ENCODE results near the gene SBF1. TPM values are rescaled to one million over a fixed set of nuclear protein-coding genes. Genes with fewer than 3 reads are reported as not detected.
"Not testable (repeated sequence)": the region's sequence is repeated elsewhere in the genome, so short reads cannot be mapped to it uniquely, and the experiment has no call there.

The SBF1 gene
- total RNA-seq, 1 experiment from 2014 or later: 48.5 TPM

DNA sequence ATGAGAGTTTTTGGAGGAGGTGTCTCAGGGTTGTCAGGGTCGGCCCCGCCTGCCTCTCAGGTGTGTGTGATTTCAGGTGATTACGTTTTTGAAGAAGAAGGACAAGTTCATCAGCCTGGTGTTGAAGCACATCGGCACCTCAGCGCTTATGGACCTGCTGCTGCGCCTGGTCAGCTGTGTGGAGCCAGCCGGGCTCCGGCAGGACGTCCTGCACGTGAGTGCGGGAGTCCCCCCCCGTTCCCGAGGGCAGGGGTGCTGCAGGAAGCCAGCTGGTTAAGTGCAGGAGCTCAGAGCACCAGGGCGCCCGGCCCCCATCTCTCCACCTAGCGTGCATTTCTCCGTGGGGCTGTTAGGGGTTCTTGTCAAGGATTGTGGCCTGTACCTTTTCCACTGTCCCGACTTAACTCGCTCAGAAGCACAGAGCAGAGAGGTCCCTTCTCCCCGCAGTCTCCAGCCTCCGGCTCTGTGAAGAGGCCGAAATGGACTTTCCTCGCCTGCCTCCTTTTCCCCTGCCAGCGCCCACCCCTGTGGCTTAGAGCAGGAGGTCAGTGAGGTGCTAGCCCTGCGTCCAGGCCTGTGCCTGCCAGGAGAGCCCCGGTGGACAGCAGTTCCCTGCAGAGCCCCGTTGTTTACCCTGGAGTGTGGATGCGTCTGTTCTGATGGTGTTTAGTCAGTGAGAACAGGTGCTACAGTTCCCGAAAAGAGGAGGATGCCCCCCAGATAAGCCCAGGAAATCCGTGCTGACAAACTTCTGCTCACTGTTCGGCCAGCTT, 60.2 kb downstream of the SBF1 start:
- no peak overlapping the region for H3K4me2 ChIP-seq (ENCODE audit: low read length)
- no TSS peak for BruUV-seq (replicated peaks)
- H3K27me3 ChIP-seq (ENCODE audit: low read length): no peaks in the 10 kb centered on the region
- ATAC-seq: no peak
- H2AFZ ChIP-seq (ENCODE audit: low read length): no peak overlapping the region
- no peak overlapping the region for H3K9ac ChIP-seq (ENCODE audit: low read length)
- H3F3A ChIP-seq (ENCODE audit: low read length, unreplicated experiment): no peaks in the 10 kb centered on the region
- H3K4me1 ChIP-seq (ENCODE audit: insufficient read depth, low read length): no peaks in the 10 kb centered on the region
- TF ChIP-seq EZH2phosphoT487 (IDR thresholded peaks at IDR 0.05; ENCODE audit: borderline replicate concordance, low read length) (no peak), EZH2 (IDR thresholded peaks at IDR 0.05; ENCODE audit: low read length, unreplicated experiment) (no peak)
- TF ChIP-seq, protein P1, sequence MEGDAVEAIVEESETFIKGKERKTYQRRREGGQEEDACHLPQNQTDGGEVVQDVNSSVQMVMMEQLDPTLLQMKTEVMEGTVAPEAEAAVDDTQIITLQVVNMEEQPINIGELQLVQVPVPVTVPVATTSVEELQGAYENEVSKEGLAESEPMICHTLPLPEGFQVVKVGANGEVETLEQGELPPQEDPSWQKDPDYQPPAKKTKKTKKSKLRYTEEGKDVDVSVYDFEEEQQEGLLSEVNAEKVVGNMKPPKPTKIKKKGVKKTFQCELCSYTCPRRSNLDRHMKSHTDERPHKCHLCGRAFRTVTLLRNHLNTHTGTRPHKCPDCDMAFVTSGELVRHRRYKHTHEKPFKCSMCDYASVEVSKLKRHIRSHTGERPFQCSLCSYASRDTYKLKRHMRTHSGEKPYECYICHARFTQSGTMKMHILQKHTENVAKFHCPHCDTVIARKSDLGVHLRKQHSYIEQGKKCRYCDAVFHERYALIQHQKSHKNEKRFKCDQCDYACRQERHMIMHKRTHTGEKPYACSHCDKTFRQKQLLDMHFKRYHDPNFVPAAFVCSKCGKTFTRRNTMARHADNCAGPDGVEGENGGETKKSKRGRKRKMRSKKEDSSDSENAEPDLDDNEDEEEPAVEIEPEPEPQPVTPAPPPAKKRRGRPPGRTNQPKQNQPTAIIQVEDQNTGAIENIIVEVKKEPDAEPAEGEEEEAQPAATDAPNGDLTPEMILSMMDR (conservative IDR thresholded peaks at IDR 0.05; ENCODE audit: low read depth, low read length): no peak
- H3K79me2 ChIP-seq (ENCODE audit: low read length): no peaks in the 10 kb centered on the region
- no peak overlapping the region for H3K4me3 ChIP-seq (ENCODE audit: low read length)
- intact Hi-C loops (cut with micrococcal nuclease): no loop called here
- no peaks in the 10 kb centered on the region for H3K9me3 ChIP-seq (ENCODE audit: low read length)
- no peaks in the 10 kb centered on the region for H3K9me2 ChIP-seq (replicated peaks; ENCODE audit: low read length)
- no peaks in the 10 kb centered on the region for H4K20me1 ChIP-seq (ENCODE audit: low read length)
- H3K36me3 ChIP-seq (ENCODE audit: low read depth, low read length): peaks cover 7% of the 10 kb centered on the region
- no peak for DNase-seq
- CTCF ChIA-PET: no interaction called here
- H3K27ac ChIP-seq (ENCODE audit: low read length): no peak overlapping the region
- POLR2A ChIA-PET (ENCODE audit: unreplicated experiment): no interaction called here

DNA sequence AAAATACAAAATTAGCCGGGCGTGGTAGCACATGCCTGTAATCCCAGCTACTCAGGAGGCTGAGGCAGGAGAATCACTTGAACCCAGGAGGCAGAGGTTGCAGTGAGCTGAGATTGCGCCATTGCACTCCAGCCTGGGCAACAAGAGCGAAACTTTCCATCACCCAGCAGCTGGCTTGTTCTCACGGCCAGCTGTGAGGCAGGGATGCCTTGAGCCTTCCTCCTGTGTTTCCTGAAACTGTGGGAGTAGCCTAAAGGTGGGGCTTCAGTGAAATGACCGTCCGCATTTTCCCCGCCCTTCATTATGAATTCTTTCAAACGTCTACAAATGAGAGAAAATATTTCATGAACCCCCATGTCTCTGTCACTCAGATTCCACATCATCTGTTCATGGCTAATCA, 65.9 kb downstream of the SBF1 start:
- BruUV-seq (replicated peaks); CTCF ChIA-PET; POLR2A ChIA-PET (ENCODE audit: unreplicated experiment): not testable (repeated sequence)

DNA sequence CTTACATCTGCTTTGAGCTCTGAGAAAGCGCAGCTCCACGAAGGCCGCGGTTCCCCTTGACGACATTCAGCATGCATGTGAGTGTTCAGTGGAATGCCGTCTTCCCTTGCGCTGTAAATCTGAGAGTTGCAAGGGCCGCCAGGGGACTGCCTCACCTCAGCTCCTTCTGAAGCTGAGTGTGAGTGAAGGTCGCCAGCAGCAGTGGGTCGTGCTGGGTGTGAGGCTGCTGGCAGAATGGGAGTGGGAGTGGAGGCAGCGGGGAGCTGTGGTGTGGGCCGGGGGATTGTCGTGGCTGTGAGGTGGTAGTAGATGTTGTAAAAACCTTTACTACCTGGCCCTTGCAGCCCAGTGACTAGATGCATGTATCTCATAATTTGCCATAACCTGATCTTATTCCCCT, 66.5 kb downstream of the SBF1 start:
- no TSS peak for BruUV-seq (replicated peaks)
- no peaks in the 10 kb centered on the region for H3K9me3 ChIP-seq (ENCODE audit: low read length)
- no peaks in the 10 kb centered on the region for H3K4me1 ChIP-seq (ENCODE audit: insufficient read depth, low read length)
- no peak overlapping the region for H2AFZ ChIP-seq (ENCODE audit: low read length)
- POLR2A ChIA-PET (ENCODE audit: unreplicated experiment): no interaction called here
- CTCF ChIA-PET: no interaction called here
- H3K79me2 ChIP-seq (ENCODE audit: low read length): no peaks in the 10 kb centered on the region
- H3K27me3 ChIP-seq (ENCODE audit: low read length): no peaks in the 10 kb centered on the region
- no peaks in the 10 kb centered on the region for H3K9me2 ChIP-seq (replicated peaks; ENCODE audit: low read length)
- H3K27ac ChIP-seq (ENCODE audit: low read length): no peak overlapping the region
- no peak for TF ChIP-seq EZH2 (IDR thresholded peaks at IDR 0.05; ENCODE audit: low read length, unreplicated experiment)
- no peaks in the 10 kb centered on the region for H3F3A ChIP-seq (ENCODE audit: low read length, unreplicated experiment)
- H3K9ac ChIP-seq (ENCODE audit: low read length): no peak overlapping the region
- DNase-seq (no peak), ATAC-seq (no peak)
- H4K20me1 ChIP-seq (ENCODE audit: low read length): no peaks in the 10 kb centered on the region
- no peaks in the 10 kb centered on the region for H3K36me3 ChIP-seq (ENCODE audit: low read depth, low read length)
- intact Hi-C loops (cut with micrococcal nuclease): no loop called here
- H3K4me2 ChIP-seq (ENCODE audit: low read length): no peak overlapping the region
- H3K4me3 ChIP-seq (ENCODE audit: low read length): no peak overlapping the region

More for the DNA sequence above, 65.9 kb downstream of the SBF1 start:
- H3K79me2 ChIP-seq (ENCODE audit: low read length); H3K36me3 ChIP-seq (ENCODE audit: low read depth, low read length); intact Hi-C loops (cut with micrococcal nuclease); H3K27me3 ChIP-seq (ENCODE audit: low read length); H4K20me1 ChIP-seq (ENCODE audit: low read length); H3K27ac ChIP-seq (ENCODE audit: low read length); H3K9ac ChIP-seq (ENCODE audit: low read length); H3K4me3 ChIP-seq (ENCODE audit: low read length); H3K9me2 ChIP-seq (replicated peaks; ENCODE audit: low read length); H3K9me3 ChIP-seq (ENCODE audit: low read length); H3K4me1 ChIP-seq (ENCODE audit: insufficient read depth, low read length); ATAC-seq; H2AFZ ChIP-seq (ENCODE audit: low read length); H3K4me2 ChIP-seq (ENCODE audit: low read length); DNase-seq; H3F3A ChIP-seq (ENCODE audit: low read length, unreplicated experiment): not testable (repeated sequence)

Measured in PC-3 (cell line).